ENCODE measurements around the gene ARID1A.

DNA sequence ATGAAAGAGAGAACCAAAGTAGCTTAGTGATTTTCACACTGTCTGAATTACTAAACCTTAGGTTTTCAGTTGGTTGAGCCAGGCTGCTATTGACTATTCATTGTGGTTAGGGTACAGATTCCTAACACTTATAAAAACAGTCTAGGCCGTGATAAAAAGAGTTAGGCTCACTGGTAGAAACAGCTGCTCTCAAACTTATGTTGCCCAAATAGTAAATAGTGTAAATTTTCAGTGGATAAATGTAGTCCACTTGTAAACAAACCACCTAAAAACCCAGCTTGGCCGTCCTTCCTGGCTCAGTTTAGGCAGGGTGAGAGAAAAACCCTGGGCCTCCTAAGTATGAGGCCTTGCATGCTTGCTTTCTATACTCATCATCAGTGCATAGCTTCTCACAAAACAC lies 34.9 kb downstream of the ARID1A start:
- TF ChIP-seq MAX (IDR thresholded peaks at IDR 0.05) (no peak), POLR2A (IDR thresholded peaks at IDR 0.05; ENCODE audit: control extremely low read depth in 1 of 2, low read depth in 2 of 2, low read length in 2 of 2) (no peak), EZH2 (IDR thresholded peaks at IDR 0.05; ENCODE audit: low read depth, low read length, severe bottlenecking) (no peak), POLR2AphosphoS5 (IDR thresholded peaks at IDR 0.05; ENCODE audit: low read depth, low read length) (no peak), CHD2 (IDR thresholded peaks at IDR 0.05; ENCODE audit: low read length) (no peak), RNF2 (IDR thresholded peaks at IDR 0.05; ENCODE audit: borderline replicate concordance, low read depth, low read length, missing control alignments, poor library complexity, severe bottlenecking) (no peak)
- TF ChIP-seq, protein P1, sequence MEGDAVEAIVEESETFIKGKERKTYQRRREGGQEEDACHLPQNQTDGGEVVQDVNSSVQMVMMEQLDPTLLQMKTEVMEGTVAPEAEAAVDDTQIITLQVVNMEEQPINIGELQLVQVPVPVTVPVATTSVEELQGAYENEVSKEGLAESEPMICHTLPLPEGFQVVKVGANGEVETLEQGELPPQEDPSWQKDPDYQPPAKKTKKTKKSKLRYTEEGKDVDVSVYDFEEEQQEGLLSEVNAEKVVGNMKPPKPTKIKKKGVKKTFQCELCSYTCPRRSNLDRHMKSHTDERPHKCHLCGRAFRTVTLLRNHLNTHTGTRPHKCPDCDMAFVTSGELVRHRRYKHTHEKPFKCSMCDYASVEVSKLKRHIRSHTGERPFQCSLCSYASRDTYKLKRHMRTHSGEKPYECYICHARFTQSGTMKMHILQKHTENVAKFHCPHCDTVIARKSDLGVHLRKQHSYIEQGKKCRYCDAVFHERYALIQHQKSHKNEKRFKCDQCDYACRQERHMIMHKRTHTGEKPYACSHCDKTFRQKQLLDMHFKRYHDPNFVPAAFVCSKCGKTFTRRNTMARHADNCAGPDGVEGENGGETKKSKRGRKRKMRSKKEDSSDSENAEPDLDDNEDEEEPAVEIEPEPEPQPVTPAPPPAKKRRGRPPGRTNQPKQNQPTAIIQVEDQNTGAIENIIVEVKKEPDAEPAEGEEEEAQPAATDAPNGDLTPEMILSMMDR (IDR thresholded peaks at IDR 0.05; ENCODE audit: control extremely low read depth in 1 of 3, insufficient read depth in 1 of 3, low read depth in 1 of 3, low read length in 3 of 3), result no peak

All from H1 (cell line).